GM21360 (cell line): Measurements from ENCODE around the gene NUDT7.

Experiments used
- ATAC-seq: cut with Tn5 transposase; IDR thresholded peaks from one replicate; pipeline ENCODE4 v1.9.1; 2021; ENCODE audit warnings: mild to moderate bottlenecking, moderate library complexity; ENCODE audit not compliant: unreplicated experiment

NUDT7 gene

GRCh38 chr16:77723108-77723514, 797 bp downstream of the NUDT7 start:
- ATAC-seq: peak; percentile 13

GRCh38 chr16:77724174-77724573, 1.9 kb downstream of the NUDT7 start:
- no peak for ATAC-seq

- no peak for ATAC-seq
Observed at GRCh38 chr16:77729951-77730350, 7.6 kb downstream of the NUDT7 start.

- ATAC-seq: no peak
Observed at GRCh38 chr16:77732241-77732946, 10.1 kb downstream of the NUDT7 start.

GRCh38 chr16:77736879-77737278, 14.6 kb downstream of the NUDT7 start:
- peak; percentile 51 for ATAC-seq

- ATAC-seq: no peak
Observed at GRCh38 chr16:77738706-77739558, 16.6 kb downstream of the NUDT7 start.

- ATAC-seq: no peak
Observed at GRCh38 chr16:77739559-77739892, 17.2 kb downstream of the NUDT7 start.

GRCh38 chr16:77744141-77744540, 21.8 kb downstream of the NUDT7 start:
- ATAC-seq: no peak

GRCh38 chr16:77745972-77746371, 23.7 kb downstream of the NUDT7 start:
- ATAC-seq: no peak

GRCh38 chr16:77748421-77749005, 26.2 kb downstream of the NUDT7 start:
- ATAC-seq: no peak

- no peak for ATAC-seq
Observed at GRCh38 chr16:77749415-77749814, 27.1 kb downstream of the NUDT7 start.

GRCh38 chr16:77758046-77758445, 35.7 kb downstream of the NUDT7 start:
- no peak for ATAC-seq

- no peak for ATAC-seq
Observed at GRCh38 chr16:77758508-77758907, 36.2 kb downstream of the NUDT7 start.

- ATAC-seq: no peak
Observed at GRCh38 chr16:77759201-77759600, 36.9 kb downstream of the NUDT7 start.

GRCh38 chr16:77759821-77760220, 37.5 kb downstream of the NUDT7 start:
- ATAC-seq: no peak

- ATAC-seq: no peak
Observed at GRCh38 chr16:77760800-77761199, 38.5 kb downstream of the NUDT7 start.

- ATAC-seq: no peak
Observed at GRCh38 chr16:77761204-77761603, 38.9 kb downstream of the NUDT7 start.

- no peak for ATAC-seq
Observed at GRCh38 chr16:77762262-77762661, 39.9 kb downstream of the NUDT7 start.

GRCh38 chr16:77763994-77764393, 41.7 kb downstream of the NUDT7 start:
- no peak for ATAC-seq

- ATAC-seq: no peak
Observed at GRCh38 chr16:77767211-77767610, 44.9 kb downstream of the NUDT7 start.

GRCh38 chr16:77767826-77768225, 45.5 kb downstream of the NUDT7 start:
- no peak for ATAC-seq
